ENCODE data around the gene MINDY1.

MINDY1 gene

GRCh38 chr1:151001602-151002001 lies 5.1 kb downstream of the MINDY1 start:
- no peak overlapping the region for H3K4me3 ChIP-seq (ENCODE audit: extremely low read depth, insufficient read depth, low read length, poor library complexity, severe bottlenecking)
- no peaks in the 10 kb centered on the region for H3K9me3 ChIP-seq (ENCODE audit: control insufficient read depth, low read length)
- H3K27ac ChIP-seq (ENCODE audit: low read depth, low read length, severe bottlenecking) = no peak overlapping the region
- 92 to 95% methylated on average over 4 of the region's 4 CpGs for WGBS, 2 experiments (ENCODE audit: insufficient coverage in 2 of 2)
- H3K4me1 ChIP-seq (ENCODE audit: control insufficient read depth, insufficient read depth, low read length, poor library complexity, severe bottlenecking) = peaks cover 23% of the 10 kb centered on the region
- no peaks in the 10 kb centered on the region for H3K36me3 ChIP-seq (ENCODE audit: control insufficient read depth, insufficient read depth, low read length)

GRCh38 chr1:151000408-151000807 lies 6.3 kb downstream of the MINDY1 start:
- 94 to 100% methylated on average over 3 of the region's 3 CpGs for WGBS, 2 experiments (ENCODE audit: insufficient coverage in 2 of 2)
- no peak overlapping the region for H3K27ac ChIP-seq (ENCODE audit: low read depth, low read length, severe bottlenecking)
- no peaks in the 10 kb centered on the region for H3K36me3 ChIP-seq (ENCODE audit: control insufficient read depth, insufficient read depth, low read length)
- H3K4me3 ChIP-seq (ENCODE audit: extremely low read depth, insufficient read depth, low read length, poor library complexity, severe bottlenecking) = no peak overlapping the region
- H3K4me1 ChIP-seq (ENCODE audit: control insufficient read depth, insufficient read depth, low read length, poor library complexity, severe bottlenecking) = peaks cover 16% of the 10 kb centered on the region
- H3K9me3 ChIP-seq (ENCODE audit: control insufficient read depth, low read length) = no peaks in the 10 kb centered on the region

GRCh38 chr1:150999926-151000325 lies 6.8 kb downstream of the MINDY1 start:
- Histone ChIP-seq H3K4me3 (ENCODE audit: extremely low read depth, insufficient read depth, low read length, poor library complexity, severe bottlenecking) (no peak overlapping the region), H3K4me1 (ENCODE audit: control insufficient read depth, insufficient read depth, low read length, poor library complexity, severe bottlenecking) (peaks cover 14% of the 10 kb centered on the region), H3K36me3 (ENCODE audit: control insufficient read depth, insufficient read depth, low read length) (no peaks in the 10 kb centered on the region), H3K9me3 (ENCODE audit: control insufficient read depth, low read length) (no peaks in the 10 kb centered on the region), H3K27ac (ENCODE audit: low read depth, low read length, severe bottlenecking) (no peak overlapping the region)
- 67% methylated on average over 1 of the region's 2 CpGs; no CpG with 5 or more reads in 1 of the 2 experiments for WGBS, 2 experiments (ENCODE audit: insufficient coverage in 2 of 2)

GRCh38 chr1:150999051-150999674 lies 7.5 kb downstream of the MINDY1 start:
- Histone ChIP-seq H3K9me3 (ENCODE audit: control insufficient read depth, low read length) (no peaks in the 10 kb centered on the region), H3K27ac (ENCODE audit: low read depth, low read length, severe bottlenecking) (peak overlapping the region; percentile 17), H3K36me3 (ENCODE audit: control insufficient read depth, insufficient read depth, low read length) (no peaks in the 10 kb centered on the region), H3K4me1 (ENCODE audit: control insufficient read depth, insufficient read depth, low read length, poor library complexity, severe bottlenecking) (peaks cover 14% of the 10 kb centered on the region), H3K4me3 (ENCODE audit: extremely low read depth, insufficient read depth, low read length, poor library complexity, severe bottlenecking) (no peak overlapping the region)
- 86 to 92% methylated on average over 15 of the region's 17 CpGs for WGBS, 2 experiments (ENCODE audit: insufficient coverage in 2 of 2)

GRCh38 chr1:150997949-150998348 lies 8.8 kb downstream of the MINDY1 start:
- Histone ChIP-seq H3K27ac (ENCODE audit: low read depth, low read length, severe bottlenecking) (no peak overlapping the region), H3K9me3 (ENCODE audit: control insufficient read depth, low read length) (no peaks in the 10 kb centered on the region), H3K4me1 (ENCODE audit: control insufficient read depth, insufficient read depth, low read length, poor library complexity, severe bottlenecking) (peaks cover 14% of the 10 kb centered on the region), H3K4me3 (ENCODE audit: extremely low read depth, insufficient read depth, low read length, poor library complexity, severe bottlenecking) (no peak overlapping the region), H3K36me3 (ENCODE audit: control insufficient read depth, insufficient read depth, low read length) (no peaks in the 10 kb centered on the region)
- 89 to 95% methylated on average over 4 of the region's 5 CpGs for WGBS, 2 experiments (ENCODE audit: insufficient coverage in 2 of 2)

- Histone ChIP-seq H3K4me3 (ENCODE audit: extremely low read depth, insufficient read depth, low read length, poor library complexity, severe bottlenecking) (no peak overlapping the region), H3K27ac (ENCODE audit: low read depth, low read length, severe bottlenecking) (no peak overlapping the region), H3K36me3 (ENCODE audit: control insufficient read depth, insufficient read depth, low read length) (no peaks in the 10 kb centered on the region), H3K9me3 (ENCODE audit: control insufficient read depth, low read length) (no peaks in the 10 kb centered on the region), H3K4me1 (ENCODE audit: control insufficient read depth, insufficient read depth, low read length, poor library complexity, severe bottlenecking) (peaks cover 14% of the 10 kb centered on the region)
- WGBS, 2 experiments (ENCODE audit: insufficient coverage in 2 of 2) = 92 to 97% methylated on average over 18 to 19 of the region's 20 CpGs
Observed at GRCh38 chr1:150997126-150997872, 9.4 kb downstream of the MINDY1 start.

- H3K36me3 ChIP-seq (ENCODE audit: control insufficient read depth, insufficient read depth, low read length) = no peaks in the 10 kb centered on the region
- no peak overlapping the region for H3K4me3 ChIP-seq (ENCODE audit: extremely low read depth, insufficient read depth, low read length, poor library complexity, severe bottlenecking)
- 20 to 25% methylated on average over 7 to 8 of the region's 9 CpGs for WGBS, 2 experiments (ENCODE audit: insufficient coverage in 2 of 2)
- no peak overlapping the region for H3K27ac ChIP-seq (ENCODE audit: low read depth, low read length, severe bottlenecking)
- peaks cover 14% of the 10 kb centered on the region for H3K4me1 ChIP-seq (ENCODE audit: control insufficient read depth, insufficient read depth, low read length, poor library complexity, severe bottlenecking)
- no peaks in the 10 kb centered on the region for H3K9me3 ChIP-seq (ENCODE audit: control insufficient read depth, low read length)
Observed at GRCh38 chr1:150995896-150996295, 10.8 kb downstream of the MINDY1 start.

GRCh38 chr1:150995460-150995859 lies 11.2 kb downstream of the MINDY1 start:
- 92 to 100% methylated on average over 1 to 2 of the region's 4 CpGs for WGBS, 2 experiments (ENCODE audit: insufficient coverage in 2 of 2)
- H3K4me1 ChIP-seq (ENCODE audit: control insufficient read depth, insufficient read depth, low read length, poor library complexity, severe bottlenecking) = peaks cover 14% of the 10 kb centered on the region
- H3K36me3 ChIP-seq (ENCODE audit: control insufficient read depth, insufficient read depth, low read length) = no peaks in the 10 kb centered on the region
- no peaks in the 10 kb centered on the region for H3K9me3 ChIP-seq (ENCODE audit: control insufficient read depth, low read length)
- H3K27ac ChIP-seq (ENCODE audit: low read depth, low read length, severe bottlenecking) = no peak overlapping the region
- no peak overlapping the region for H3K4me3 ChIP-seq (ENCODE audit: extremely low read depth, insufficient read depth, low read length, poor library complexity, severe bottlenecking)

- WGBS, 2 experiments (ENCODE audit: insufficient coverage in 2 of 2) = 94 to 98% methylated on average over 3 of the region's 3 CpGs
- Histone ChIP-seq H3K4me1 (ENCODE audit: control insufficient read depth, insufficient read depth, low read length, poor library complexity, severe bottlenecking) (peaks cover 4% of the 10 kb centered on the region), H3K4me3 (ENCODE audit: extremely low read depth, insufficient read depth, low read length, poor library complexity, severe bottlenecking) (no peak overlapping the region), H3K9me3 (ENCODE audit: control insufficient read depth, low read length) (no peaks in the 10 kb centered on the region), H3K27ac (ENCODE audit: low read depth, low read length, severe bottlenecking) (no peak overlapping the region), H3K36me3 (ENCODE audit: control insufficient read depth, insufficient read depth, low read length) (no peaks in the 10 kb centered on the region)
Observed at GRCh38 chr1:150994248-150994647, 12.5 kb downstream of the MINDY1 start.

- no peaks in the 10 kb centered on the region for H3K36me3 ChIP-seq (ENCODE audit: control insufficient read depth, insufficient read depth, low read length)
Observed at GRCh38 chr1:150992626-150993025, 14.1 kb downstream of the MINDY1 start.

GRCh38 chr1:150987924-150988323 lies 18.8 kb downstream of the MINDY1 start:
- H3K36me3 ChIP-seq (ENCODE audit: control insufficient read depth, insufficient read depth, low read length) = no peaks in the 10 kb centered on the region
- H3K27ac ChIP-seq (ENCODE audit: low read depth, low read length, severe bottlenecking) = no peak overlapping the region
- H3K4me3 ChIP-seq (ENCODE audit: extremely low read depth, insufficient read depth, low read length, poor library complexity, severe bottlenecking) = no peak overlapping the region
- H3K9me3 ChIP-seq (ENCODE audit: control insufficient read depth, low read length) = no peaks in the 10 kb centered on the region
- no peaks in the 10 kb centered on the region for H3K4me1 ChIP-seq (ENCODE audit: control insufficient read depth, insufficient read depth, low read length, poor library complexity, severe bottlenecking)
- 92 to 100% methylated on average over 1 to 3 of the region's 7 CpGs for WGBS, 2 experiments (ENCODE audit: insufficient coverage in 2 of 2)

More at GRCh38 chr1:150992626-150993025, 14.1 kb downstream of the MINDY1 start:
- H3K9me3 ChIP-seq (ENCODE audit: control insufficient read depth, low read length) = no peaks in the 10 kb centered on the region
- no peak overlapping the region for H3K27ac ChIP-seq (ENCODE audit: low read depth, low read length, severe bottlenecking)
- H3K4me1 ChIP-seq (ENCODE audit: control insufficient read depth, insufficient read depth, low read length, poor library complexity, severe bottlenecking) = no peaks in the 10 kb centered on the region
- no peak overlapping the region for H3K4me3 ChIP-seq (ENCODE audit: extremely low read depth, insufficient read depth, low read length, poor library complexity, severe bottlenecking)
- 92 to 95% methylated on average over 3 to 4 of the region's 4 CpGs for WGBS, 2 experiments (ENCODE audit: insufficient coverage in 2 of 2)

Measured in mesodermal cell (in vitro differentiated cells).